Fibroblast of mammary gland (primary cell): Measurements from ENCODE around the gene BTBD9.

Experiments used
- DNase-seq: peaks from one replicate; pipeline ENCODE4 v3.0.0-alpha.2; 2010; ENCODE audit warnings: low read depth
- H3K4me3 ChIP-seq: 2 replicates; pipeline ENCODE4 v1.5.1; 2011; ENCODE audit warnings: low read depth, mild to moderate bottlenecking, low read length, moderate library complexity; ENCODE audit not compliant: control insufficient read depth
- TF ChIP-seq, protein P1 (sequence below): conservative IDR thresholded peaks from 2 replicates; pipeline ENCODE4 v1.5.1; 2011; ENCODE audit warnings: low read depth, low read length, inconsistent platforms; ENCODE audit not compliant: control insufficient read depth, insufficient read depth

BTBD9 gene

DNA sequence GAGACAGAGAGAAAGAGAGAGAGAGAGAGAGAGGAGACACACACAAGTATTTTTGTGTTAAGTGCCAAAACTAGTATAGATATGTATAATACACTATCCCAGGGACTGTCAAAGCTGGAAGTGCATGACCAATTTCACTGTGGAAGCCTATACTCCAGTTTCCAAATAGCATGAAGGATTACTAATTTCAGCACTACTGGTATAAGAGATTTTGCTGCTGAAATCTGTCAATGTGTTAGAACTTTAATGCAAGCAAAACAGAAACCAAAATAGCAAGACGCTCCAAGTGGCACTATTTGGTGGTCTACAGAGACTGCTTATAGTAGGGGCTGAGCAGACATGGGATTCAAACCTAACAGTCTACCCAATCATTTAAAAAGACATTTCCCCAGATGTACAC is 284.8 kb downstream of the BTBD9 start:
- DNase-seq, result no peak
- H3K4me3 ChIP-seq, result no peak overlapping the region
- TF ChIP-seq, protein P1, sequence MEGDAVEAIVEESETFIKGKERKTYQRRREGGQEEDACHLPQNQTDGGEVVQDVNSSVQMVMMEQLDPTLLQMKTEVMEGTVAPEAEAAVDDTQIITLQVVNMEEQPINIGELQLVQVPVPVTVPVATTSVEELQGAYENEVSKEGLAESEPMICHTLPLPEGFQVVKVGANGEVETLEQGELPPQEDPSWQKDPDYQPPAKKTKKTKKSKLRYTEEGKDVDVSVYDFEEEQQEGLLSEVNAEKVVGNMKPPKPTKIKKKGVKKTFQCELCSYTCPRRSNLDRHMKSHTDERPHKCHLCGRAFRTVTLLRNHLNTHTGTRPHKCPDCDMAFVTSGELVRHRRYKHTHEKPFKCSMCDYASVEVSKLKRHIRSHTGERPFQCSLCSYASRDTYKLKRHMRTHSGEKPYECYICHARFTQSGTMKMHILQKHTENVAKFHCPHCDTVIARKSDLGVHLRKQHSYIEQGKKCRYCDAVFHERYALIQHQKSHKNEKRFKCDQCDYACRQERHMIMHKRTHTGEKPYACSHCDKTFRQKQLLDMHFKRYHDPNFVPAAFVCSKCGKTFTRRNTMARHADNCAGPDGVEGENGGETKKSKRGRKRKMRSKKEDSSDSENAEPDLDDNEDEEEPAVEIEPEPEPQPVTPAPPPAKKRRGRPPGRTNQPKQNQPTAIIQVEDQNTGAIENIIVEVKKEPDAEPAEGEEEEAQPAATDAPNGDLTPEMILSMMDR, result no peak

DNA sequence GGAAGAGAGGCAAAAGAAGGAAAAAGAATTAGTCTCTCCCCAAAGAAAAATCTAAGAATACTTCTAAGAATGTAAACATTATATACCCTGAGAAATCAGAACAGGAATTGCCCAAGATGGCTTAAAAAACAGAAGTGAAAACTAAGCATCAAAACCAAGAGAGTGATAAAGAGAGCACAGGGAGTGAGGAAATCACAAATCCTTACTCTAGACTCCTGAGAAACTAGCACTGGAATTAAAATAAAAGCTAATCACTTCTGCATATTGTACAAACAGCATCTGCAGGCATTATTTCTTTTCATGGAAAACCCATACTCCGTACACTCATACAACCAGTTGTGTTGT is 285.7 kb downstream of the BTBD9 start:
- no peak overlapping the region for H3K4me3 ChIP-seq
- TF ChIP-seq, protein P1, result no peak
- DNase-seq, result no peak

DNA sequence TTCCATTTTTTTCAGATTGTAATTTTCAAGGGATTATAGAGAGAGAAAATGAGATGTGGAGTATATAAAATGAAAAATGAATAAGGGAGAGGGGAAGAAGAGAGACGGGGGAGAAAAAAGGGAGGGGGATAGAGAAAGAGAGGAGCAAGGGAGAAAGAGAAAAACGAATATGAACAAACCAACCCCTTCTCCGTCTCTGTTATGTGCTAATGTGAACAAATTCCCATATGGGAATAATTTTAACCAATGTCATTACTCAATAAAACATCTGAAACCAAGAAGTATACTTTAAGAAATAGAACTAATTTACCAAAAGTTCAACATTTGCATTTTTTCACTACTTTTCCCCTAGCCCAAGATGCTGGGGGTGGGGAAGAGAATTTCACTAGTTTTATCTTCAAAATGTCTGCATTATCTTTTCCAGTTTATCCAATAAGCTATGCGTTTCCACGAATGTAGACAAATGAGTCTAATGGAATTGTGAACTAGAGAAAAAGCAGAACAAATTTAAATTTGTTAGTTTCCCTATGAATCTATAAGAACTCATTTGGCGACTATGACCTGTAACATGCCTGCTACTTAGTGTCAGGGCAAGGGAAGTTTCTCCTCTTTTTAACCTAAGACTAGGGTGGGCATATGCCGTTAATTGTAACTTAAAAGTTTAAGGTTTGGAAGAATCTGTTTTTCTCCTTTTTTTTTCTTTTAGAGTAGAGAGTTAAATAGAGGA is 286.3 kb downstream of the BTBD9 start:
- TF ChIP-seq, protein P1, result no peak
- no peak overlapping the region for H3K4me3 ChIP-seq
- DNase-seq, result no peak

DNA sequence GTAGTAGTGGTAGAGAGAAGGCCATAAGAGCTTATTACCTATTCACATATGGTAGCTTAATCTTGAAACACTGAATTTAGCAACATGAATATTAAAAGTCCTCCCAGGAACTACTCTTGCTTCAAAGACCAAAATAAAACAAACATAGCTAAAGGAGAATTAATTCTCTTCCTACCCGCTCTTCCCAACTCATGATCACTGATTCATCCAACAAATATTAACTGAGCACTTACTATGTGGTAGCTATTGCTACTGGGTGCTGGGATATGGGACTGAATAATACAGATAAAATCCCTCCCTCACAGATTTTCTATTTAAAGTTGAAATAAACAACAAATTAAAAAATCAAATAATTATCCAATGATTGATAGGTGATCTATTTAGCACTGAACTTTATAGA is 287.1 kb downstream of the BTBD9 start:
- no peak overlapping the region for H3K4me3 ChIP-seq
- no peak for DNase-seq
- TF ChIP-seq, protein P1, result no peak

DNA sequence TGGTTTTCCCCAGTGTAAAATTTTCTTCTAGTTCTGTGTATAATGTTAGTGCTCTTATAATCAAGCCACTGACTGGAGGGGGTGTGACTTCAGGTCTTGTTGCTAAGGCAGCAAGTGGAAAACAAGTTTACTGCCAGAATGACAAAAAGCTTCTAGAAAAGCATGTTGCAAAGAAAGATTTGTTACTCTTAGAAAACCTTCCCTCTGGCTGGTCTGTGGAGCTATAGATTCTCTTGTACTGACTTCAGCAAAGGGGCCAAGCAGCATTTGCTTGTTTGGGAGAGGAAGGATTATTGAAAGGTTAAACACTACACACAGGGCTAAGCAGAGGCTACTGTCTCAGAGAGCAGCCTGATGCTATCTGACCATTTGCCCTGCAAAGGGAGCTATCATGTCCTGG is 288.8 kb downstream of the BTBD9 start:
- peak; percentile 49 for DNase-seq
- TF ChIP-seq, protein P1, result no peak
- no peak overlapping the region for H3K4me3 ChIP-seq

DNA sequence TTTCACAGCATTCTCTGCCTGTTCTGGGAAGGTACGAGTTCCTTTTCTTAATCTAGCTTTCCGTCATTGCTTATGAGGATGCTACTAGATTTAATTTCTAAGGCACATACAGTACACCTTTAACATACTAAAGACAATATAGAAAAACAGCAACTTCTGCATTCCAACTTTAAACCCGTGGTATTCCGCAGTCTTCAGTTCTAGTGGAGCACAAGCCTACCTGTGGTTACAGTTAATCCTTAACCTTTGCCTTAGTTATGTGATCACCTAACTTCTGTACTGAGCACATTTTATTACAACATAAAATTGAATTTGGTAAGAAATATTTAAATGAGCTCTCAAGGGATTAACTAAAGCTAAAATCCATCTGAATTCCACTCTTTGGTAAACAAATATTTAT is 289.5 kb downstream of the BTBD9 start:
- TF ChIP-seq, protein P1, result no peak
- DNase-seq, result no peak
- no peak overlapping the region for H3K4me3 ChIP-seq

DNA sequence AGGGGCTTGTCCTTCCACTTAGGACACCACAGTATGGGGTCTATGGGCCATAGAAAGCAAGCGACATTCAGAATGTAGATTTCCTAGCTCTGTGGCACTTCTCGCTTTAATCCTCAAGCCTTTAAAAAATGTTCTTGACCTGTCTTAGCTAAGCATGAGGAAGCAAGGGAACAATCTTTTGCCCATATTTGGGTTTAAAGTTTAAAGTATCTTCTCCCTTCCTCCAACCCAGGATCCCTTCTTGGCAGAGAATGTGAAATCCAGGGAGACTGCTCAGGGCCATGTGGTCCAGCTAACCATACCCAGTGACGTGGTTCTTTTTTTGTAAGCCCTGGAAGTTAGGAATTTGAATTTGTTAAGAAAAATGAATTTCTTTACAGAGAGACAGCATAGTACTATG is 289.9 kb downstream of the BTBD9 start:
- TF ChIP-seq, protein P1, result no peak
- no peak overlapping the region for H3K4me3 ChIP-seq
- DNase-seq, result peak; percentile 69
